Measurements from ENCODE around the gene PCTP. TPM values are rescaled to one million over a fixed set of nuclear protein-coding genes. Genes with fewer than 3 reads are reported as not detected.

Gene PCTP
- total RNA-seq, 4 donors from 2014 or later, result 30.8 to 62.1 (median 39.7) TPM

GRCh38 chr17:55706808-55707773 lies 43.8 kb upstream of the PCTP start:
- Histone ChIP-seq H3K9me3 (no peaks in the 10 kb centered on the region), H3K4me3 (no peak overlapping the region), H3K36me3 (no peaks in the 10 kb centered on the region), H3K4me1 (peaks cover 0 to 32% (median 4%) of the 10 kb centered on the region in 4 donors), H3K27me3 (no peaks in the 10 kb centered on the region), H3K27ac (peak overlapping the region in 2 of 4 donors; percentile 11 to 24)
- DNase-seq (ENCODE audit: low spot score in 2 of 2), result no peak
- TF ChIP-seq EP300 (IDR thresholded peaks at IDR 0.05) (peak in 1 of 2 donors; percentile 30), POLR2A (IDR thresholded peaks at IDR 0.05) (no peak), CTCF (IDR thresholded peaks at IDR 0.05) (no peak)
- 57 to 67% methylated on average over 11 of the region's 11 CpGs for WGBS, 2 donors

GRCh38 chr17:55708175-55708974 lies 42.5 kb upstream of the PCTP start:
- Histone ChIP-seq H3K4me1 (peaks cover 0 to 32% (median 4%) of the 10 kb centered on the region in 4 donors), H3K27ac (no peak overlapping the region), H3K9me3 (no peaks in the 10 kb centered on the region), H3K4me3 (no peak overlapping the region), H3K27me3 (no peaks in the 10 kb centered on the region), H3K36me3 (no peaks in the 10 kb centered on the region)
- TF ChIP-seq CTCF (IDR thresholded peaks at IDR 0.05) (no peak), POLR2A (IDR thresholded peaks at IDR 0.05) (no peak), EP300 (IDR thresholded peaks at IDR 0.05) (no peak)
- DNase-seq (ENCODE audit: low spot score in 2 of 2), result no peak
- WGBS, 2 donors, result 39 to 55% methylated on average over 8 of the region's 8 CpGs

GRCh38 chr17:55709440-55709839 lies 41.4 kb upstream of the PCTP start:
- H3K4me3 ChIP-seq, result no peak overlapping the region
- TF ChIP-seq EP300 (IDR thresholded peaks at IDR 0.05) (no peak), CTCF (IDR thresholded peaks at IDR 0.05) (no peak), POLR2A (IDR thresholded peaks at IDR 0.05) (no peak)

GRCh38 chr17:55709984-55710383 lies 40.9 kb upstream of the PCTP start:
- no peak overlapping the region for H3K4me3 ChIP-seq
- no peaks in the 10 kb centered on the region for H3K27me3 ChIP-seq
- DNase-seq (ENCODE audit: low spot score in 2 of 2), result no peak
- no peaks in the 10 kb centered on the region for H3K36me3 ChIP-seq
- TF ChIP-seq EP300 (IDR thresholded peaks at IDR 0.05), result no peak
- TF ChIP-seq POLR2A (IDR thresholded peaks at IDR 0.05), result no peak
- TF ChIP-seq CTCF (IDR thresholded peaks at IDR 0.05), result no peak
- H3K9me3 ChIP-seq, result no peaks in the 10 kb centered on the region
- WGBS, 2 donors, result 65 to 81% methylated on average over 4 of the region's 4 CpGs
- H3K4me1 ChIP-seq, result peaks cover 0 to 32% (median 4%) of the 10 kb centered on the region in 4 donors
- peak overlapping the region in 2 of 4 donors; percentile 47 to 70 for H3K27ac ChIP-seq

More at GRCh38 chr17:55709440-55709839, 41.4 kb upstream of the PCTP start:
- DNase-seq (ENCODE audit: low spot score in 2 of 2), result no peak
- no peaks in the 10 kb centered on the region for H3K27me3 ChIP-seq
- H3K27ac ChIP-seq, result peak overlapping the region in 1 of 4 donors; percentile 70
- WGBS, 2 donors, result 74 to 89% methylated on average over 7 of the region's 7 CpGs
- no peaks in the 10 kb centered on the region for H3K9me3 ChIP-seq
- H3K4me1 ChIP-seq, result peaks cover 0 to 32% (median 4%) of the 10 kb centered on the region in 4 donors
- no peaks in the 10 kb centered on the region for H3K36me3 ChIP-seq
